Rectal smooth muscle tissue (tissue), 1 donor: ENCODE data around the gene CSK.

Experiments
- H3K27ac ChIP-seq: one replicate; pipeline ENCODE4 v1.7.0; 2013; ENCODE audit warnings: low read depth, low read length, inconsistent platforms
- H3K27me3 ChIP-seq: one replicate; pipeline ENCODE4 v1.7.0; 2013; ENCODE audit warnings: low read length; ENCODE audit not compliant: control insufficient read depth, insufficient read depth
- H3K36me3 ChIP-seq: one replicate; pipeline ENCODE4 v1.7.0; 2013; ENCODE audit warnings: low read length; ENCODE audit not compliant: control insufficient read depth, insufficient read depth
- H3K4me1 ChIP-seq: one replicate; pipeline ENCODE4 v1.7.0; 2013; ENCODE audit warnings: low read length; ENCODE audit not compliant: control insufficient read depth, insufficient read depth
- H3K4me3 ChIP-seq: one replicate; pipeline ENCODE4 v1.7.0; 2013; ENCODE audit warnings: low read length
- H3K9ac ChIP-seq: one replicate; pipeline ENCODE4 v1.7.0; 2013; ENCODE audit warnings: low read length

CSK gene

DNA sequence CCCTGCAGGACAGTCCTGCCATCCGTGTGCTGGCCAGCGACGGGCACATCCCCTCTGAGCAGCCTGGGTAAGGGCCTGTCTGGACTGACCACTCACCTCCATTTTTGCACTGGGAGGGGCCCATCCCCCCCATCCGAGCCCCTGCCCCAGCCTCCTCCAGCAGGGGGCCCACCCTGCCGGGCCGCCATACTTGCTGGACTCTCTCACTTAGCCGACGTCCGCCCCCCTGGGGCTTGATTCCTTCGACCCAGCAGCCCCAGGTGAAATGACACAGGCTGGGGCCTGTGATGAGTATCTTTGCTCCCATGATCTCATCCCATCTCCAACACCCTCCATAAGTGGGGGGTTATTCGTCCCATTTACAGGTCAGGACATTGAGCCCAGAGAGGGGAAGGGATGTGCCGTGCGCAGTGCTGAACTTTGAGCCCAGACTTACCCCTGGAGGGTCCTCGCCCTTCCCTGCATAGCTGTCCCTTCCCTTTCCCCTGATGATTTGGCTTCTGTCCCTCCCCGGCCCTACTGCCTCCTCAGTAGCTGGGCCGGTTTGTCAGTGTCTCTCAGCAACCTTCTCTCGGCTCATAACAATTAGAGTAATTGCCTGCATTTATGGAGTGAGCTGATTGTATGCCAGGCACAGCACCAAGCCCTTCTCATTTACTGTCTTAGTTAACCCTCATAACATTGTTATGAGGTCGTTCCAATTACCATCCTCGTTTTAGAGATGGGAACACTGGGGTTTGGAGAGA, 34.9 kb downstream of the CSK start:
- Histone ChIP-seq H3K36me3 (no peaks in the 10 kb centered on the region), H3K27me3 (no peaks in the 10 kb centered on the region), H3K27ac (no peak overlapping the region), H3K4me1 (peaks cover 11% of the 10 kb centered on the region), H3K4me3 (no peak overlapping the region), H3K9ac (no peak overlapping the region)

DNA sequence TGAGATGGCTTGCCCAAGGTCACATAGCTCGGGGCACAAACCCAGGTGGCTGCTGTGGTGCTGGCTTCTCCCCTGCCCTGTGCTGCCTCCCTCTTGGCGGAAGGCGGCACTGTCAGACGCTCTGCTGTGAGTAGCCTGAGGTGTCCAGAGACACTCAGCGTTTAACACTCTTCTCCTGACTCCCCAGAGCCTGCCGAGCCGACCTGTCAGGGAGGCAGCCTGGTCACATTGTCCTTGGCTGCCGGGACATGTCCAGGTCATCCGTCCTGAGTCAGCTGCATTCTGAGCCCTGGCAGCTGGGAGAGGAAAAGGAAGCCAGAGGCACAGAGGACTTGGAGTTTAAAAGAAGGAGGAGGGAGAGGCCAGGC, 35.5 kb downstream of the CSK start:
- Histone ChIP-seq H3K36me3 (no peaks in the 10 kb centered on the region), H3K4me3 (no peak overlapping the region), H3K9ac (no peak overlapping the region), H3K4me1 (peaks cover 11% of the 10 kb centered on the region), H3K27me3 (no peaks in the 10 kb centered on the region), H3K27ac (peak overlapping the region; percentile 37)

DNA sequence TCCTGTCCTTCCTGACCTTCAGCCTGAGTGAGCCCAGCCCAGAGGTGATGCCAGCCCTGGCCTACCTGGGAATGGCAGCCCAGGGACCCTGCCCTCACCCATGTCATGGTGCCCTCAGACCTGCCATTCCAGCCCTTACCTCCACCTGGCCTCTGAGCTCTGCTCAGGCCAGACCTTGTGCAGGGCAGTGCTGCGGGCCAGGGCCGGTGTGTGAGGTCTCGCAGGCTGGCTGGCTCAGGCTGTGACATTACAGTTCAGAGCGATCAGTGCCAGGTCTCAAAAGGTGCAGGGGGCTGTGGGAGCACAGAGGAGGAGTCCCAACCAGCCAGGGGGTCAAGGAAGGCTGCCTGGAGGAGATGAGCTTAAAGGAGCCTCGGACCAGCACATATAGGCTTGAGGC, 38.2 kb downstream of the CSK start:
- H3K4me1 ChIP-seq = peaks cover 5% of the 10 kb centered on the region
- no peaks in the 10 kb centered on the region for H3K27me3 ChIP-seq
- no peak overlapping the region for H3K9ac ChIP-seq
- no peaks in the 10 kb centered on the region for H3K36me3 ChIP-seq
- no peak overlapping the region for H3K27ac ChIP-seq
- no peak overlapping the region for H3K4me3 ChIP-seq

DNA sequence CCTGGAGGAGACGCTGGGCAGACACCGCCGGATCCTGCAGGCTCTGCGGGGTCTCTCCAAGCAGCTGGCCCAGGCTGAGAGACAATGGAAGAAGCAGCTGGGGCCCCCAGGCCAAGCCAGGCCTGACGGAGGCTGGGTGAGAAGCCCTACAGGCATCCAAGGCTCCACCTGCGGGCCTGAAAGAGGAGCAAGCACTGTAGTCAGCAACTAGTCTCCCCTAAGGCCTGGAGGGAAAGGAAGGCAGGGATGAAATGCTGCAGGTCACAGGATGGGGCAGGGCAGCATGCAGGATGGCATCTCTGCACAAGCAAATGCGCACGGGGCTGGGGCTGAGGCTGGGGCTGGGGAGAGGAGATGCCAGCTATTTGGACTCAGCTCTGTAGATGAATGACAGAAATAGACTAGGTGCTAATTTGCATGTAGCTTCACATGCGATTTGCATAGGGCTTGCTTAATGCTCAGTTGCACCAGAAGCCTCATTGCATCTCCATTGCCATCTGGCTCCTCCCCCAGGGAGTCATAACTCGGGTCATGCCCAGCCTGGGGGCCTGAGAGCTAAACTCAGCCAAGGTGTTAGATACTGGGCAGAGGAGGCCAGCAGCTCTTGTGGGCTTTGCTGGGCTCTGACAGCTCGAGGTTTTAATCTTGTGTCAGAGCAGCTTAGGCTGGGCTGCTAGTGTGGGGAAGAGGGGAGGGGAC, 39.4 kb downstream of the CSK start:
- H3K4me3 ChIP-seq = no peak overlapping the region
- no peak overlapping the region for H3K27ac ChIP-seq
- H3K4me1 ChIP-seq = no peaks in the 10 kb centered on the region
- no peaks in the 10 kb centered on the region for H3K36me3 ChIP-seq
- H3K9ac ChIP-seq = no peak overlapping the region
- H3K27me3 ChIP-seq = no peaks in the 10 kb centered on the region

DNA sequence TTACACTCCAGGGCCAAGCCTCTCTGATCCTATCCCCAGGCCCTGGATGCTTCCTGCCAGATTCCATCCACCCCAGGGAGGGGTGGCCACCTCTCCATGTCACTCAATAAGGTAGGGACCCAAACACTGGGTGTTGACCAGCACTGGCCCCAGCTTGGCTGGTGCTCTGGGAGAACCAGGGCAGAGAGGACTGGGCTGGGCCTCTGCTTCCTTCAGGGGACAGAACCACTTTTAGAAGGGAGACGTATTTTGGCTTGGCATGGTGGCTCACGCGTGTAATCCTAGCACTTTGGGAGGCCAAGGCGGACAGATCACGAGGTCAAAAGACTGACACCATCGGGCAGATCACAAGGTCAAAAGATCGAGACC, 39.9 kb downstream of the CSK start:
- Histone ChIP-seq H3K27me3 (peaks cover 3% of the 10 kb centered on the region), H3K4me3 (no peak overlapping the region), H3K36me3 (no peaks in the 10 kb centered on the region), H3K9ac (no peak overlapping the region), H3K4me1 (no peaks in the 10 kb centered on the region), H3K27ac (no peak overlapping the region)

DNA sequence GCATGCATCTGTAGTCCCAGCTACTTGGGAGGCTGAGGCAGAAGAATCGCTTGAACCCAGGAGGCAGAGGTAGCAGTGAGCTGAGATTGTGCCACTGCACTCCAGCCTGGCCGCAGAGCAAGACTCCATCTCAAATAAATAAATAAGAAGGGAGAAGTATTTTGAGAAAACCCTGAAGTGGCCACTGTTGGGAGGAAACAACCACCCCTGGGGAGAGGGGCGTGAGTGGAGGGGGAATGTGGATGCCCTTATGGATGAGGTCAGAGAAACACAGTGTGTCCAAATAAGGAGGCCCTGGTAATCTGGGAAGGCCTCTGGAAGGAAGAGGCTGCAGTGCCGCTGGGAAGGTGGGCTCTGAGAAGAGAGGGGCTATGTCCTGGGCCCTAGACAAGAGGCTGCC, 40.4 kb downstream of the CSK start:
- no peak overlapping the region for H3K27ac ChIP-seq
- no peak overlapping the region for H3K9ac ChIP-seq
- H3K27me3 ChIP-seq = peaks cover 3% of the 10 kb centered on the region
- H3K4me3 ChIP-seq = no peak overlapping the region
- H3K36me3 ChIP-seq = no peaks in the 10 kb centered on the region
- H3K4me1 ChIP-seq = no peaks in the 10 kb centered on the region

DNA sequence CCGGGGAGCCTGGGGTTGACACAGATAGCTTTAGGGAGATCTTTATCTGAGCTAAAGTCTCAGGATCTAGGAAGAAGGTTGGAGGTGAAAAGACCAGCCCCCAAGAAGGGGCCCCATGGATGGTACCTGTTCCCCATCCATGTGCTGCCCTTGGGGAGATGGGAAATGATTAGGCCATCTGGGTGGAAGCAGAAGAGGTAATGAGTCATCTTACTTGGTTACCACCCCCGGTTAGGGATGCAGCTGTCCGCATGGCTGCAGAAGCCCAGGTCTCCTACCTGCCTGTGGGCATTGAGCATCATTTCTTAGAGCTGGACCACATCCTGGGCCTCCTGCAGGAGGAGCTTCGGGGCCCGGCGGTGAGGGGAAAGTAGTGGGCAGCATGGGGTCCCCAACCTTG, 41.4 kb downstream of the CSK start:
- Histone ChIP-seq H3K27me3 (peaks cover 3% of the 10 kb centered on the region), H3K9ac (no peak overlapping the region), H3K4me3 (no peak overlapping the region), H3K27ac (no peak overlapping the region), H3K36me3 (no peaks in the 10 kb centered on the region), H3K4me1 (no peaks in the 10 kb centered on the region)

DNA sequence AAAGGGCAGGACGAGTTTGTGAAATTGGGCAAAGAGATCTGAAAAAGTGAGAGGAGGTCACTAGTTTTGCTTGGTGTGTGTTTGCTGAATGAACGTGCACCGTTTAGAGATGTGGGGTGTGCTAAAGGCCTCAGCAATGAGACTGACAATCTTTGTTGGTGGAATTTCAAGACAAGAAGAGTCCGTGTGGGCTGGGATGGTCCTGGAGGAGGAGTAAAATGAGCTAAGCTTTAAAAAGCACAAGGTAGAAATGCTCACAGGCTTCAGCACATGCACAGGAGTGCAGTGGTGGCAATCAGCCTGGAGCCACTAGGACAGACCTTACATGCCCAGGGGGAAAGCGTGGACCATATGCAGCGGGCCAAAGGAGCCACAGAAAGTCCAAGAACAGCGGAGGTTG, 43.1 kb downstream of the CSK start:
- Histone ChIP-seq H3K4me3 (no peak overlapping the region), H3K9ac (no peak overlapping the region), H3K27ac (no peak overlapping the region), H3K27me3 (peaks cover 3% of the 10 kb centered on the region), H3K4me1 (no peaks in the 10 kb centered on the region), H3K36me3 (no peaks in the 10 kb centered on the region)

DNA sequence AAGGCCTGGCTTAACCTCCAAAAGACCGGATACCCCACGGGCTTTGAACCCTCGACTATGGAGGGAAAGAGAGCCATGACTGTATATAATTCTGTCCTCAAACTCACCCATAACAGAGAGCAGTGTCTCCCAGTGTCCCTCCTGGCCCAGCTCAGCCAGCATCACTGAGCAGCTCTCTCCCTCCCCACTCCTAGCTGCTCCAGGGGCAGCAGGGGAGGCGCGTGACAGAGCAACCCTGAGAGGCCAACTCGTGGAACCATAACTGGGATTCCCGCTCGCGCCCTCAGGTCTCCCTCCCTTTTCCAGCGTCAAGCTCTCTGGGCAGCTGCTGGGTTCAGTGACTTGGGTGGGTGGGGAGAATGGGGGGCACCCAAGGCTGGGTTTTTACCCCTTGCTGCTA, 44.0 kb downstream of the CSK start:
- no peaks in the 10 kb centered on the region for H3K36me3 ChIP-seq
- no peaks in the 10 kb centered on the region for H3K4me1 ChIP-seq
- H3K4me3 ChIP-seq = no peak overlapping the region
- H3K9ac ChIP-seq = no peak overlapping the region
- H3K27ac ChIP-seq = no peak overlapping the region
- peaks cover 3% of the 10 kb centered on the region for H3K27me3 ChIP-seq

DNA sequence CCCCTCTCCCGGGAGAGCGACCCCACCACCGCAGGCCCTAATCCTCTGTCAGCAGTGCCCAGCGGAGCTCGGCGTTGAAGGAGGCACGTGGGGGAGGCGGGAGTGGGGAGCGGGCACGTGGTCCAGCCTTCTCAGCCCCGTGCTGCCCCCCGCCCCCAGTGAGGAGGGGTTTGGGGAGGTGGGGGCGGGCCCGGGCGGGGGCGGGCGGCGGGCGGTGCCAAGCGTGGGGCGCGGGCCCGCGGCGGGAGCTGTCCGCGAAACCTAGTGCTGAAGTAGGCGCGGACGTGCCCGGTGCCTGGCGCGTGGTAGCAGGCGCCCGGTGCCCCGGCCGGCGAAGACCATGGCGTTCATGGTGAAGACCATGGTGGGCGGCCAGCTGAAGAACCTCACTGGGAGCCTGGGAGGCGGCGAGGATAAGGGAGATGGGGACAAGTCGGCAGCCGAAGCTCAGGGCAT, 44.5 kb downstream of the CSK start, which contains the start of gene CPLX3:
CPLX3 (plus strand) TSS at position 264 of the 456 bp plus-strand sequence; CDS start at position 341, 77 bp downstream.
- Histone ChIP-seq H3K36me3 (no peaks in the 10 kb centered on the region), H3K4me3 (no peak within 1 kb of the TSS), H3K27ac (no peak within 1 kb of the TSS), H3K9ac (no peak within 1 kb of the TSS), H3K27me3 (peaks cover 3% of the 10 kb centered on the region), H3K4me1 (no peaks in the 10 kb centered on the region)

DNA sequence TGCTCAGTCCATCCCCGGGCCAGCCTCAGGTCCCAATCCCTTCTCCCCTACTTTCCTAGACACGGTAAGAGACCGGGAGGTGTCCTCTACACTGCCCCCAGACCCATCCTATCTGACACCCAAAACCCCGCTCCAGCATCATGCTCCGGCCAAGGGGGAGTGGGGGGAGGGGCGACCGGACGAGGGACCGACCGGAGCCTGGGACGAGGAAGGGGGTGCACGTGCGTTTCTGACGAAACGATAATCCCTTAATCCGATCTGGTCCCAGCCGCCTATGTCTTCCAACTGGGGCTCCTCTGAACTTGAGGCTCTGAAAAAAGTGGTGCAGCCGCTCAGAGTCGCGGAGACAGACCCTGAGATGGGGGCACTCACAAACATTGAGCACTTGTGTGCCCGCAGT, 45.0 kb downstream of the CSK start:
- H3K4me1 ChIP-seq = no peaks in the 10 kb centered on the region
- H3K4me3 ChIP-seq = no peak overlapping the region
- no peaks in the 10 kb centered on the region for H3K36me3 ChIP-seq
- H3K27me3 ChIP-seq = peaks cover 3% of the 10 kb centered on the region
- no peak overlapping the region for H3K27ac ChIP-seq
- H3K9ac ChIP-seq = no peak overlapping the region

DNA sequence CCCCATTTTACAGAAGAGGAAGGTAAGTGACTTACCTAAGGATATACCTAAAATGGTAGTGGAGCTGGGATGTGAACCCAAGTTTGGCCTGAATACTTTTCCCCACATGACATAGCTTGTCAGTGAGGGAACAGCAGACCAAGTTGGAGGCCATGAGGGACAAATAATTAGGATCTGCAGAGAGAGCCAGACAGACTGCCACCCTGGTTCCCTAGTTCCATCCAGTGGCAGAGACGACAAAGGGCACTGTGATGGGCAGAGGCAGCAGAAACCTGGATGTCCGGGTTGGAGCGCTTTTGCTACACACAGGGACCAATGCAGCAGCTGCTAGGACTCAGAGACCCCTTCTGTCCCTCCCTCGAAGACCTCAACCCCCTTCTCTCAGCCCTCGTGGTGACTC, 45.7 kb downstream of the CSK start:
- no peak overlapping the region for H3K4me3 ChIP-seq
- no peak overlapping the region for H3K27ac ChIP-seq
- H3K27me3 ChIP-seq = peaks cover 3% of the 10 kb centered on the region
- no peaks in the 10 kb centered on the region for H3K36me3 ChIP-seq
- H3K9ac ChIP-seq = no peak overlapping the region
- H3K4me1 ChIP-seq = no peaks in the 10 kb centered on the region

DNA sequence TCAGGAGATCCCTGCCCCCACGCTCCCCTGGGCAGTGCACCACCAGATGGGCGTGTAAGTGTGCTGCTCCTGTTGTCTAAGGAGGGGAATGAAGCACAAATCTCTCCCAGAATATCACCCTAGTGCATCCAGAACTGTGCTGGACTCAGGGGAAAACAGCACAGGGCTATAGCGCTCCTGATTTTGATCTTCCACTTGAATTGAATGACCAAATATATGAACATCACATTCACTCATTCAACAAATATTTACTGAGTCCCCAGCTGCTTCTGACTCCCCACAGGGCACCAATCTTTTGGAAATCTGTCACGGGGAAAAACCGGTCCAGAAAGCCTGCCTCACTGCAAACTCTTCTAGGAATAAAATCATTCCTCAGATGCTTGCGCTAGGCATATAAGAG, 47.0 kb downstream of the CSK start:
- H3K27me3 ChIP-seq = peaks cover 3% of the 10 kb centered on the region

More for the DNA sequence above, 47.0 kb downstream of the CSK start:
- Histone ChIP-seq H3K9ac (no peak overlapping the region), H3K4me3 (no peak overlapping the region), H3K36me3 (no peaks in the 10 kb centered on the region), H3K27ac (no peak overlapping the region), H3K4me1 (no peaks in the 10 kb centered on the region)
